Fibroblast of lung (primary cell): ENCODE results near the gene CNBD2. TPM values are rescaled to one million over a fixed set of nuclear protein-coding genes. Genes with fewer than 3 reads are reported as not detected.

Source experiments
- DNase-seq, 2 donors: peaks; one replicate each; pipeline versions ENCODE4 v3.0.0 to v3.0.0-alpha.2; 2010; ENCODE audit warnings: low read depth in 2 of 2
- H2AFZ ChIP-seq: 2 replicates; pipeline ENCODE4 v1.5.1; 2012; ENCODE audit warnings: low read length, control low read depth, inconsistent platforms
- H3K27ac ChIP-seq: 2 replicates; pipeline ENCODE4 v1.5.1; 2011; ENCODE audit warnings: low read length, control low read depth; ENCODE audit not compliant: insufficient read depth
- H3K27me3 ChIP-seq: 2 replicates; pipeline ENCODE4 v1.5.1; 2011; ENCODE audit warnings: mild to moderate bottlenecking, low read length; ENCODE audit not compliant: control insufficient read depth, insufficient read depth
- H3K36me3 ChIP-seq: 2 replicates; pipeline ENCODE4 v1.5.1; 2011; ENCODE audit warnings: low read length; ENCODE audit not compliant: control insufficient read depth, insufficient read depth
- H3K4me1 ChIP-seq: 2 replicates; pipeline ENCODE4 v1.5.1; 2011; ENCODE audit warnings: low read length; ENCODE audit not compliant: control insufficient read depth, insufficient read depth; ENCODE audit errors: extremely low read depth
- H3K4me2 ChIP-seq: 2 replicates; pipeline ENCODE4 v1.5.1; 2011; ENCODE audit warnings: low read length, control low read depth; ENCODE audit not compliant: insufficient read depth; ENCODE audit errors: extremely low read depth
- H3K4me3 ChIP-seq, 4 experiments: fragments of 200-600 bp in 1 of 4; sonication (generic) in 1 of 4; replicated peaks in 1 of 4; 2 replicates each; pipeline ENCODE4 v1.5.1; 2011 to 2016; ENCODE audit warnings: low read length in 4 of 4, low read depth in 3 of 4, mild to moderate bottlenecking in 3 of 4, control low read depth in 2 of 4, inconsistent platforms in 1 of 4, mixed read lengths in 1 of 4; ENCODE audit not compliant: insufficient read depth in 1 of 4; ENCODE audit errors: control extremely low read depth in 1 of 4
- H3K79me2 ChIP-seq: 2 replicates; pipeline ENCODE4 v1.5.1; 2012; ENCODE audit warnings: mild to moderate bottlenecking, low read length, inconsistent platforms; ENCODE audit not compliant: control insufficient read depth, insufficient read depth
- H3K9ac ChIP-seq: 2 replicates; pipeline ENCODE4 v1.5.1; 2011; ENCODE audit warnings: mild to moderate bottlenecking, low read length, control low read depth; ENCODE audit not compliant: insufficient read depth
- H3K9me3 ChIP-seq: 2 replicates; pipeline ENCODE4 v1.5.1; 2012; ENCODE audit warnings: low read depth, low read length; ENCODE audit not compliant: control insufficient read depth, insufficient read depth
- H4K20me1 ChIP-seq: 2 replicates; pipeline ENCODE4 v1.5.1; 2011; ENCODE audit warnings: low read length; ENCODE audit not compliant: control insufficient read depth, insufficient read depth; ENCODE audit errors: extremely low read depth
- EZH2 ChIP-seq: IDR thresholded peaks from 2 replicates; pipeline ENCODE4 v1.5.1; 2012; ENCODE audit warnings: low read length, control low read depth, mild to moderate bottlenecking; ENCODE audit errors: missing control alignments
- polyA plus RNA-seq, 2 donors: library from polyadenylated mRNA; depleted of rRNA in 1 of 2; stranded (reverse) in 1 of 2; unstranded in 1 of 2; fragments of >200 nt; gene quantifications; 2 replicates each; pipeline ENCODE4 v1.2.1, GENCODE V29; 2011 to 2012; ENCODE audit warnings: missing spikeins in 1 of 2
- total RNA-seq: library from RNA; depleted of rRNA; stranded (reverse); fragments of >200 nt; gene quantifications from 2 replicates; pipeline ENCODE4 v1.2.1, GENCODE V29; 2014
- TF ChIP-seq, protein P1 (sequence below), 2 donors: IDR thresholded peaks in 1 of 2; conservative IDR thresholded peaks in 1 of 2; 1 replicate in 1 of 2; 2 replicates in 1 of 2; pipeline ENCODE4 v1.5.1; 2011 to 2012; ENCODE audit warnings: low read length in 2 of 2, control low read depth in 1 of 2, inconsistent platforms in 1 of 2, low read depth in 1 of 2, mild to moderate bottlenecking in 1 of 2

The CNBD2 gene
- total and polyA plus RNA-seq, 2 donors (not counting 1 experiment from before 2014, with no cell fraction given), result 1.1 to 2.6 TPM

DNA sequence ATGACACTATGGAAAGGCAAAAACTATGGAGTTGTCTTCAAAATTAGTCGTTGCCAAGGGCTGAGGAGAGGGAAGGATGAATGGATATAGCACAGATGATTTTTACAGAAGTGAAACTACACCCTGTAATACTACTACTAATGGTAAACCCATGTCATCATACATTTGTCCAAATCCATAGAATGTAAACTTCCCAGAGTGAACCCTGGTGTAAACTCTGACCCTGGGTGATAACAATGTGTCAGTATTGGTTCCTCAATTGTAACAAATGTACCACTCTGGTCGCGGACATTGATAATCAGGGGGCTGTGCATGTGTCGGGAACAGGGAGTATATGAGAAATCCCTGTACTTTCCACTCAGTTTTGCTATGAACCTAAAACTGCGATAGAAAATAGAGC is 72.2 kb downstream of the CNBD2 start:
- no peaks in the 10 kb centered on the region for H4K20me1 ChIP-seq

GRCh38 chr20:36043441-36043840 is 75.1 kb downstream of the CNBD2 start:
- Histone ChIP-seq H3K9me3 (no peaks in the 10 kb centered on the region), H3K27ac (no peak overlapping the region), H3K4me2 (no peak overlapping the region), H3K9ac (no peak overlapping the region), H3K27me3 (no peaks in the 10 kb centered on the region), H2AFZ (no peak overlapping the region), H4K20me1 (peaks cover 3% of the 10 kb centered on the region), H3K36me3 (no peaks in the 10 kb centered on the region), H3K79me2 (peaks cover 27% of the 10 kb centered on the region), H3K4me1 (no peaks in the 10 kb centered on the region), H3K4me3 (no peak overlapping the region)
- no peak for DNase-seq
- TF ChIP-seq, protein P1, sequence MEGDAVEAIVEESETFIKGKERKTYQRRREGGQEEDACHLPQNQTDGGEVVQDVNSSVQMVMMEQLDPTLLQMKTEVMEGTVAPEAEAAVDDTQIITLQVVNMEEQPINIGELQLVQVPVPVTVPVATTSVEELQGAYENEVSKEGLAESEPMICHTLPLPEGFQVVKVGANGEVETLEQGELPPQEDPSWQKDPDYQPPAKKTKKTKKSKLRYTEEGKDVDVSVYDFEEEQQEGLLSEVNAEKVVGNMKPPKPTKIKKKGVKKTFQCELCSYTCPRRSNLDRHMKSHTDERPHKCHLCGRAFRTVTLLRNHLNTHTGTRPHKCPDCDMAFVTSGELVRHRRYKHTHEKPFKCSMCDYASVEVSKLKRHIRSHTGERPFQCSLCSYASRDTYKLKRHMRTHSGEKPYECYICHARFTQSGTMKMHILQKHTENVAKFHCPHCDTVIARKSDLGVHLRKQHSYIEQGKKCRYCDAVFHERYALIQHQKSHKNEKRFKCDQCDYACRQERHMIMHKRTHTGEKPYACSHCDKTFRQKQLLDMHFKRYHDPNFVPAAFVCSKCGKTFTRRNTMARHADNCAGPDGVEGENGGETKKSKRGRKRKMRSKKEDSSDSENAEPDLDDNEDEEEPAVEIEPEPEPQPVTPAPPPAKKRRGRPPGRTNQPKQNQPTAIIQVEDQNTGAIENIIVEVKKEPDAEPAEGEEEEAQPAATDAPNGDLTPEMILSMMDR (conservative IDR thresholded peaks at IDR 0.05 in 1 of 2, IDR thresholded peaks at IDR 0.05 in 1 of 2; ENCODE audit: low read depth in 1 of 2, low read length in 2 of 2), result no peak
- TF ChIP-seq EZH2, result no peak

More for the DNA sequence above, 72.2 kb downstream of the CNBD2 start:
- Histone ChIP-seq H3K4me1 (no peaks in the 10 kb centered on the region), H3K27ac (no peak overlapping the region), H3K4me3 (no peak overlapping the region), H3K9me3 (no peaks in the 10 kb centered on the region), H2AFZ (no peak overlapping the region), H3K4me2 (no peak overlapping the region), H3K36me3 (no peaks in the 10 kb centered on the region), H3K79me2 (peaks cover 6% of the 10 kb centered on the region), H3K9ac (no peak overlapping the region), H3K27me3 (no peaks in the 10 kb centered on the region)
- no peak for DNase-seq
- TF ChIP-seq, protein P1 (conservative IDR thresholded peaks at IDR 0.05 in 1 of 2, IDR thresholded peaks at IDR 0.05 in 1 of 2; ENCODE audit: low read depth in 1 of 2, low read length in 2 of 2), result no peak
- no peak for TF ChIP-seq EZH2

- Histone ChIP-seq H3K27ac (no peak overlapping the region), H3K4me2 (no peak overlapping the region), H3K4me3 (no peak overlapping the region), H3K36me3 (no peaks in the 10 kb centered on the region), H3K4me1 (no peaks in the 10 kb centered on the region), H2AFZ (no peak overlapping the region), H3K79me2 (peaks cover 32% of the 10 kb centered on the region), H3K9me3 (no peaks in the 10 kb centered on the region), H4K20me1 (peaks cover 3% of the 10 kb centered on the region), H3K9ac (no peak overlapping the region), H3K27me3 (no peaks in the 10 kb centered on the region)
- TF ChIP-seq, protein P1 (conservative IDR thresholded peaks at IDR 0.05 in 1 of 2, IDR thresholded peaks at IDR 0.05 in 1 of 2; ENCODE audit: low read depth in 1 of 2, low read length in 2 of 2), result no peak
- TF ChIP-seq EZH2, result no peak
- DNase-seq, result no peak
These were observed 75.6 kb downstream of the CNBD2 start for GRCh38 chr20:36043892-36044515.
